Measurements from ENCODE around the gene LPCAT1.

LPCAT1 gene

DNA sequence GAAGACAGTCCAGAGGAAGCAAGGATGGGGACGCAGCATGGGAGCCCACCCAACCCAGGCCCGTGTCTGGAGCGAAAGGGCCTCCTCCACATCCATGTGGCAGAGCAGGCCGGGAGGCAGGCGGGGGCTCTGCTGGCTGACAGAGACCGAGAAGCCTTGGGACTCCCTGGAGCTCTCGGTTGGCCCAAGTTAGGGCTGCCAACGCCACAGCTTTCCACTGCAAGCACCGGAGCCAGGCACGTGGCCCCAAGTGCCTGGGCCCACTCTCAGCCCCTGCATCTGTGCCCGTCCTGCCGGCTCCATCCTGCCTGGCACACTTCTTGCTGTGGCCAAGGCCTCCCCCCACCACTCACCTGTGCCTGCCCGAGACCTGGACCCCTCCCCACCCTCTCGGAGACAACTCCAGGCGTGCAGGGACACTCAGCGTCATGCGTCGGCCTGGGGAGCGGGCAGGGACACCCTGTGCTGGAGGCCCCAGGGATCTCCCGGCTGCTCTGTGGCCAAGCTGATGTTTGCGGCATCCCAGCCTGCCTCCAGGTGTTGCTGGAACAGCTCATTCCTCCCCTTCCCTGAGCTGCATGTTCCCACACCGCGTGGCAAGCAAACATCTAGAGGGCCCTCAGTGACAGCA is 110.0 kb downstream of the LPCAT1 start:
- no peak for DNase-seq (ENCODE audit: low read depth in 1 of 2, low spot score in 1 of 2)
- no peak for TF ChIP-seq JUND (IDR thresholded peaks at IDR 0.05; ENCODE audit: low read depth)
- in situ Hi-C loops (cut with HindIII; ENCODE audit: low pct_unique_long_range_greater_than_20kb, low sequenced_read_pairs) = no loop called here

DNA sequence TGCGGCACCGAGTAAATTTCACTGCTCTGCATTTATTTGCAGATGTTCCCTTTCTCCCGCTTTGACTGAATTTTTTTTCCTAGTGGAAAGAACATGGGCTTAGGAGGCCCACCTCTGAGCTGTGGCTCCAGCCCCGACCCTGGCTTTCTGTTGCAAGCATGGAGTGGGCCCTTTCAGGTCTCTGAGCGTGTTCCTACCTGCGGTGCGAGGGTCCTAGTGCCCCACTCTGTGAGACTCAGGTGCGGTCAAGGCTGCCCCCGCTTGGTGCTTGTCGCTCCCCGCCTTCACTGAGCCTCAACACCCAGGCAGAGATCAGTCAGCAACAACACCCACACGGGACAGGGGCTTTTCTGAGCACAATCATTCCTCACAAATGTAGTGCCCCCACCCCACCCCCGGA is 110.5 kb downstream of the LPCAT1 start:
- no peak for DNase-seq (ENCODE audit: low read depth in 1 of 2, low spot score in 1 of 2)
- in situ Hi-C loops (cut with HindIII; ENCODE audit: low pct_unique_long_range_greater_than_20kb, low sequenced_read_pairs) = no loop called here
- no peak for TF ChIP-seq JUND (IDR thresholded peaks at IDR 0.05; ENCODE audit: low read depth)

DNA sequence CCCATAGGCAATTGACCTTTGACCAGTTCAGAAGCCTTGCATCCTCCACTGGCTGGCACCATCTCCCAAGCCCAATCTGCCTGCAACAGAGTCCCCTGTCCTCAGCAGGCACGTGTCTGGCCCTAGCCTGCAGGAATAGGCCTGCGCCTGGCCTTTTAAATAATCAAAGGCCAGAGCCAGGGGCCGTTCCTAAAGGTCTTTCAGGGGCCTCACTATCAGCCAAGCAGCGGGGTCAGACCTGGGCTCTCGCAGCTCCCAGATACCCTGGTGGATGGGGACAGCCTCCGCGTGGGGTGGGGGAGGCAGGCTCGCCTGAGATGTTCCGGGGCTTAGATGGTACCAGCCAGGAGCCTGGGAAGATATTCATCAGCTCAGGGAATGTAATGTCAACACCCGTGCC is 111.1 kb downstream of the LPCAT1 start:
- no peak for TF ChIP-seq JUND (IDR thresholded peaks at IDR 0.05; ENCODE audit: low read depth)
- in situ Hi-C loops (cut with HindIII; ENCODE audit: low pct_unique_long_range_greater_than_20kb, low sequenced_read_pairs) = no loop called here
- DNase-seq (ENCODE audit: low read depth in 1 of 2, low spot score in 1 of 2) = no peak

DNA sequence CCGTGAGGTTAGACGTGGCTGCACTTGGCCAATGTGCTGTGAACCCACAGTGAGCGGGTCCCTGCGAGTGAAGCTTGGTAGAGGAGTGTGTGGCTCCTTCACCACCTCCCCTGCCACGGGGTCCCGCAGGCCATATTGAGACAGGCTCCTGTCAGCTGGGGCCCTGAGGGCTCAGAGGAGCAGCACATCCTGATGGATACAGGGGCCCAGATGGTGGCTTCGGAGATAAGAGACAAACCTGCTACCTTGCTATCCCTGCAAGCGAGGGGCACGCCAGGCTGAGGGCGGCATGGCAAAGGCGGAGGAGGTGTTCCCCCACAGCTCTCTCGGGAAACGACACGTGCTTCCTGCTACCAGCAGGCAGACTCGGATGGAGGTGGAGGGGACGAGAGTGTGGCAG is 111.6 kb downstream of the LPCAT1 start:
- TF ChIP-seq JUND (IDR thresholded peaks at IDR 0.05; ENCODE audit: low read depth) = no peak
- DNase-seq (ENCODE audit: low read depth in 1 of 2, low spot score in 1 of 2) = no peak
- in situ Hi-C loops (cut with HindIII; ENCODE audit: low pct_unique_long_range_greater_than_20kb, low sequenced_read_pairs) = no loop called here
